HG02884 (cell line): Measurements from ENCODE around the gene PLK4.
"Not testable (repeated sequence)": the region's sequence is repeated elsewhere in the genome, so short reads cannot be mapped to it uniquely, and the experiment has no call there.

Experiments
- ATAC-seq: cut with Tn5 transposase; IDR thresholded peaks from one replicate; pipeline ENCODE4 v1.9.1; 2021; ENCODE audit warnings: mild to moderate bottlenecking, moderate library complexity; ENCODE audit not compliant: unreplicated experiment

The PLK4 gene

GRCh38 chr4:127899682-127900081 is 19.0 kb downstream of the PLK4 start:
- not testable (repeated sequence) for ATAC-seq

- no peak for ATAC-seq
These were observed 24.3 kb downstream of the PLK4 start for GRCh38 chr4:127905029-127905428.

GRCh38 chr4:127916512-127916911 is 35.8 kb downstream of the PLK4 start:
- no peak for ATAC-seq

- no peak for ATAC-seq
These were observed 36.5 kb downstream of the PLK4 start for GRCh38 chr4:127917151-127917550.

- ATAC-seq, result no peak
These were observed 39.8 kb downstream of the PLK4 start for GRCh38 chr4:127920521-127920920.

- no peak for ATAC-seq
These were observed 41.5 kb downstream of the PLK4 start for GRCh38 chr4:127922226-127922625.

- not testable (repeated sequence) for ATAC-seq
These were observed 45.0 kb downstream of the PLK4 start for GRCh38 chr4:127925720-127926119.

GRCh38 chr4:127930175-127930574 is 49.5 kb downstream of the PLK4 start:
- no peak for ATAC-seq

GRCh38 chr4:127931836-127932235 is 51.1 kb downstream of the PLK4 start:
- ATAC-seq, result not testable (repeated sequence)

GRCh38 chr4:127936974-127937373 is 56.3 kb downstream of the PLK4 start:
- no peak for ATAC-seq
